ENCODE measurements around the gene LOXL1. TPM values are rescaled to one million over a fixed set of nuclear protein-coding genes. Genes with fewer than 3 reads are reported as not detected.

The LOXL1 gene
- total and polyA plus RNA-seq, 9 of the 15 experiments (the other 6 are each of a cell fraction or from before 2014, with no cell fraction given) = 0.14 TPM; not detected in 8

- peak overlapping the region in 1 of 2 experiments; percentile 35; a peak in 1 of 4 replicates for H3K9ac ChIP-seq (ENCODE audit: insufficient read depth in 1 of 2, low read depth in 2 of 2, low read length in 2 of 2)
- WGBS (ENCODE audit: insufficient coverage, low coverage, missing lambda C conversion rate) = 46% methylated on average over 17 of the region's 21 CpGs
- intact Hi-C loops (cut with micrococcal nuclease) = loop anchor here (5.0 kb wide), 1 partner anchor 370 kb away; no protein-coding TSS in a partner anchor
- no peaks in the 10 kb centered on the region for H3K9me3 ChIP-seq (replicated peaks; ENCODE audit: control insufficient read depth, insufficient read depth, low read depth, low read length)
- ATAC-seq (no peak), FAIRE-seq (no peak), DNase-seq (ENCODE audit: extremely low read depth in 1 of 4, low spot score in 3 of 4) (no peak)
- no peak overlapping the region for H3K27ac ChIP-seq (ENCODE audit: extremely low read depth, low read depth, low read length)
- H3K9me1 ChIP-seq (ENCODE audit: control insufficient read depth, insufficient read depth, low read length) = peaks cover 2% of the 10 kb centered on the region
- in situ Hi-C loops (cut with MboI) = loop anchor here (10.0 to 25.0 kb wide), 2 partner anchors 372 to 1335 kb away; partner anchors contain the start of gene GOLGA6D
- H3K27me3 ChIP-seq (ENCODE audit: control insufficient read depth in 2 of 2, insufficient read depth in 2 of 2, low read length in 2 of 2) = peaks cover 2 to 67% of the 10 kb centered on the region in 2 experiments; a peak in 4 of 5 replicates
- CTCF ChIA-PET (ENCODE audit: low intra/inter-chr PET ratio) = interaction anchor here (1.1 to 2.2 kb wide), 2 partner anchors 12 to 370 kb away, joined by 6 to 17 read pairs; no protein-coding TSS in a partner anchor
- peaks cover 0 to 23% of the 10 kb centered on the region in 2 experiments; a peak in 1 of 5 replicates for H3K4me1 ChIP-seq (replicated peaks in 1 of 2; ENCODE audit: control insufficient read depth in 2 of 2, insufficient read depth in 2 of 2, low read length in 2 of 2)
- BruUV-seq (replicated peaks) = no TSS peak
- TF ChIP-seq MEF2D (tag; conservative IDR thresholded peaks at IDR 0.05; ENCODE audit: low read depth) (no peak), CREM (IDR thresholded peaks at IDR 0.05; ENCODE audit: low read depth) (no peak), CC2D1A (IDR thresholded peaks at IDR 0.05) (no peak), TOE1 (IDR thresholded peaks at IDR 0.05; ENCODE audit: borderline replicate concordance) (no peak), TOE1 (CRISPR knock-in tag; IDR thresholded peaks at IDR 0.05; ENCODE audit: borderline replicate concordance, low read depth) (no peak), PBX2 (CRISPR knock-in tag; IDR thresholded peaks at IDR 0.05; ENCODE audit: low read depth) (no peak), PBX2 (tag; conservative IDR thresholded peaks at IDR 0.05; ENCODE audit: low read depth) (no peak), RFX5 (IDR thresholded peaks at IDR 0.05; ENCODE audit: low read depth, low read length) (no peak), DNMT1 (IDR thresholded peaks at IDR 0.05) (no peak), RBM39 (optimal IDR thresholded peaks at IDR 0.05; ENCODE audit: low read depth, low read length) (no peak), ZNF57 (CRISPR knock-in tag; IDR thresholded peaks at IDR 0.05) (no peak), ZNF639 (CRISPR knock-in tag; conservative IDR thresholded peaks at IDR 0.05 in 1 of 2, IDR thresholded peaks at IDR 0.05 in 1 of 2) (no peak), ARID1B (IDR thresholded peaks at IDR 0.05) (no peak), NFIC (IDR thresholded peaks at IDR 0.05) (no peak), RBM14 (IDR thresholded peaks at IDR 0.05; ENCODE audit: borderline replicate concordance, insufficient read depth, low read depth, low read length) (no peak), NRF1 (conservative IDR thresholded peaks at IDR 0.05 in 1 of 2, IDR thresholded peaks at IDR 0.05 in 1 of 2) (no peak)
- TF ChIP-seq, protein P1, sequence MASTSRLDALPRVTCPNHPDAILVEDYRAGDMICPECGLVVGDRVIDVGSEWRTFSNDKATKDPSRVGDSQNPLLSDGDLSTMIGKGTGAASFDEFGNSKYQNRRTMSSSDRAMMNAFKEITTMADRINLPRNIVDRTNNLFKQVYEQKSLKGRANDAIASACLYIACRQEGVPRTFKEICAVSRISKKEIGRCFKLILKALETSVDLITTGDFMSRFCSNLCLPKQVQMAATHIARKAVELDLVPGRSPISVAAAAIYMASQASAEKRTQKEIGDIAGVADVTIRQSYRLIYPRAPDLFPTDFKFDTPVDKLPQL (IDR thresholded peaks at IDR 0.05; ENCODE audit: extremely low read depth, insufficient read length) = no peak
- no peaks in the 10 kb centered on the region for H3K79me2 ChIP-seq (ENCODE audit: control insufficient read depth, insufficient read depth, low read length)
- H2AFZ ChIP-seq (ENCODE audit: low read depth, low read length) = no peak overlapping the region
- POLR2A ChIA-PET = interaction anchor here (0.6 to 0.7 kb wide), 2 partner anchors 10 to 26 kb away, joined by 3 read pairs; no protein-coding TSS in a partner anchor
- H3K4me2 ChIP-seq (ENCODE audit: insufficient read depth, low read length) = no peak overlapping the region
- H3K4me3 ChIP-seq = no peak overlapping the region
- no peaks in the 10 kb centered on the region for H3K36me3 ChIP-seq (ENCODE audit: control insufficient read depth, insufficient read depth, low read length)
- H4K20me1 ChIP-seq (replicated peaks; ENCODE audit: control insufficient read depth, insufficient read depth, low read length) = peaks cover 18% of the 10 kb centered on the region; the same call in 1 of the 2 replicates
These were observed 26.1 kb downstream of the LOXL1 start for GRCh38 chr15:73952171-73952912.

All from K562 (cell line).